ENCODE measurements around the gene MGAM2. TPM values are rescaled to one million over a fixed set of nuclear protein-coding genes. Genes with fewer than 3 reads are reported as not detected.

MGAM2 gene
- total and polyA plus RNA-seq, 2 of the 13 experiments (the other 11 are each of a cell fraction or from before 2014, with no cell fraction given): 0.29 TPM; not detected in 1

DNA sequence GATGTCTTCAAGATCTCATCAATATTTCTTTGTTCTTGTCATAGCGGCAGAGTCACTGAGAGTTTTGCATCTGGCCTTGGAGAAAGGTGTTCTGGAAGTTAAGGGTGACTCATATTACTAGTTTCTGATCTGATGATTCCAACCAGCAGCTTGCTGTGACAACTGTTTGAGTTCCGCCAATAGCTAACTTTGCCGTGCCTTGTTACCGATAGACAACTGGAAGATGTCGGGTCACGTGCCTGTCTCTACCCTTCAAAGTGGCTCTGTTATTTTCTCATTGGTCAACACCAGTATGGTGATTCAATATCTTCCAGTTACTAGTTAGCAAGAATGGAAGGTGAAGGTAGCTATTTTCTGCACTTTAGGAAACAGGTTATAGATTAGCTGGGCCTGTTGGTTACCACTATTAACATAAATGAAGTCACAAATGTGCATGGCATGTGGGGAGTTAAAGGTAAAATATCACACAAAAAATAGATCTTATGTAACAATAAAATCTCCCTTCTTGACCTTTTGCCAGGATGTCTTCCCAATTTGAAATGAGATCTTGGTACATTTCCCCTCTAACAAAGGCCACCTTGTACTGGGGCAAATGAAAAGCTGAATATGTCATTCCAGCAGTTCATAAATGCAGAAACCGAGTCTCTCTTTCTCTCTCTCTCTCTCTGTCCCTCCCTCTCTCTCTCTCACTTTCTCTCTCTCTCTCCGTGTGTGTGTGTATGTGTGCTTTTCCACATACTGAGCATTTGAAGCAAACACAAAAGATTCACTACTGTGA is 2.6 kb upstream of the MGAM2 start:
- no peak for DNase-seq (ENCODE audit: low spot score)
- ATAC-seq: no peak
- no peak overlapping the region for H3K27ac ChIP-seq (ENCODE audit: extremely low read length, insufficient read depth, low read length)
- H3K4me1 ChIP-seq (ENCODE audit: insufficient read depth, low read length): peaks cover 36% of the 10 kb centered on the region
- no peaks in the 10 kb centered on the region for H3K36me3 ChIP-seq (replicated peaks in 1 of 2; ENCODE audit: control insufficient read depth in 1 of 2, insufficient read depth in 2 of 2, low read length in 2 of 2)
- 71% methylated on average over 8 of the region's 8 CpGs for WGBS (ENCODE audit: low lambda C conversion rate)
- no peak for FAIRE-seq
- no peaks in the 10 kb centered on the region for H4K20me1 ChIP-seq (ENCODE audit: insufficient read depth, low read length)
- H3K4me2 ChIP-seq (ENCODE audit: low read depth, low read length): no peak overlapping the region
- H3K9me3 ChIP-seq (ENCODE audit: low read length): no peaks in the 10 kb centered on the region
- no peak overlapping the region for H2AFZ ChIP-seq (ENCODE audit: low read length)
- H3K4me3 ChIP-seq (replicated peaks in 1 of 3; ENCODE audit: insufficient read depth in 1 of 3, low read depth in 2 of 3, low read length in 3 of 3): no peak overlapping the region
- no peaks in the 10 kb centered on the region for H3K79me2 ChIP-seq (ENCODE audit: insufficient read depth, low read length)
- intact Hi-C loops (cut with micrococcal nuclease; ENCODE audit: unreplicated experiment): no loop called here
- no TSS peak for BruUV-seq (replicated peaks)
- H3K9ac ChIP-seq (ENCODE audit: insufficient read depth, low read depth, low read length): no peak overlapping the region
- H3K27me3 ChIP-seq (ENCODE audit: control insufficient read depth in 1 of 2, insufficient read depth in 2 of 2, low read length in 2 of 2): no peaks in the 10 kb centered on the region
- ChIA-PET POLR2A (no interaction called here), CTCF (ENCODE audit: low intra/inter-chr PET ratio, low total read pairs) (no interaction called here)
- in situ Hi-C loops (cut with HindIII; ENCODE audit: extremely low pct_ligation_motif_present, low pct_unique_long_range_greater_than_20kb): no loop called here
- TF ChIP-seq SOX6 (IDR thresholded peaks at IDR 0.05) (no peak), SOX6 (CRISPR knock-in tag; IDR thresholded peaks at IDR 0.05) (no peak), LCORL (IDR thresholded peaks at IDR 0.05) (no peak), LCORL (CRISPR knock-in tag; IDR thresholded peaks at IDR 0.05) (no peak), GTF3A (CRISPR knock-in tag; conservative IDR thresholded peaks at IDR 0.05) (no peak), NRL (CRISPR knock-in tag; IDR thresholded peaks at IDR 0.05; ENCODE audit: borderline replicate concordance) (no peak), RBM39 (IDR thresholded peaks at IDR 0.05; ENCODE audit: low read depth, low read length, poor library complexity, severe bottlenecking) (no peak), ISL2 (CRISPR knock-in tag; IDR thresholded peaks at IDR 0.05) (no peak), NFKB2 (CRISPR knock-in tag; IDR thresholded peaks at IDR 0.05; ENCODE audit: borderline replicate concordance) (no peak), ZSCAN21 (CRISPR knock-in tag; IDR thresholded peaks at IDR 0.05; ENCODE audit: borderline replicate concordance) (no peak), SSRP1 (CRISPR knock-in tag; IDR thresholded peaks at IDR 0.05) (no peak), BHLHE40 (IDR thresholded peaks at IDR 0.05; ENCODE audit: low read length) (no peak), ZNF235 (CRISPR knock-in tag; IDR thresholded peaks at IDR 0.05; ENCODE audit: borderline replicate concordance) (no peak)
